Measurements from ENCODE around the gene ATG13.

DNA sequence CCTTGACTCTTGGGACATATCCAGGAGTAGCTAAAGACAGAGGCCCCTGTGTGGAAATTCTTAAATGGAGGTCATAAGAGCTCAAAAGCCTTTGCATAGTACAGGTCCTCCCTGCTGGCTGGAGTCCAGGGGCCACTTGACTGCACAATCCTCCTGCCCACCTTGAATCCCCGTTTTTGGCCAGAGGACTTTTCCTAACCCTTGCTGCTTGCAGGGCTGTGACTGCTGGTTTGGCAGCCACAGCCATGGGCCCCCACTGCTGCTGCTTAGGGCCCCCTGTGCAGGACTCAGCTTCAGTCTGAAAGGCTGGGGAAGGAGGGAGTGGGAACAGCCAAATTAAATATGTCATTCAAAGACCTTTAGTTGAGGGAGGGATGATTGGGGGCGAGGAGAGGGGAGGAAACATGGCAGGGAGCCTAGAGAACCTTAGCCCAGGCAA lies 49.7 kb downstream of the ATG13 start:
- TF ChIP-seq CTCF (IDR thresholded peaks at IDR 0.05 in 4 of 5, conservative IDR thresholded peaks at IDR 0.05 in 1 of 5), result no peak
- no peak for TF ChIP-seq POLR2A (IDR thresholded peaks at IDR 0.05)

All from gastrocnemius medialis (tissue), 4 donors.